Stimulated activated CD8-positive, alpha-beta memory T cell treated with anti-CD3 and anti-CD28 coated beads, Interleukin-4, amount 100 ng/mL, for 1 hour (primary cell): ENCODE measurements around the gene CDHR1.
"Not testable (repeated sequence)": the region's sequence is repeated elsewhere in the genome, so short reads cannot be mapped to it uniquely, and the experiment has no call there.

Source experiments
- DNase-seq, 2 donors: peaks; one replicate each; pipeline ENCODE4 v3.0.0-alpha.2; 2020; ENCODE audit warnings: low read depth in 2 of 2, low spot score in 1 of 2

The CDHR1 gene

DNA sequence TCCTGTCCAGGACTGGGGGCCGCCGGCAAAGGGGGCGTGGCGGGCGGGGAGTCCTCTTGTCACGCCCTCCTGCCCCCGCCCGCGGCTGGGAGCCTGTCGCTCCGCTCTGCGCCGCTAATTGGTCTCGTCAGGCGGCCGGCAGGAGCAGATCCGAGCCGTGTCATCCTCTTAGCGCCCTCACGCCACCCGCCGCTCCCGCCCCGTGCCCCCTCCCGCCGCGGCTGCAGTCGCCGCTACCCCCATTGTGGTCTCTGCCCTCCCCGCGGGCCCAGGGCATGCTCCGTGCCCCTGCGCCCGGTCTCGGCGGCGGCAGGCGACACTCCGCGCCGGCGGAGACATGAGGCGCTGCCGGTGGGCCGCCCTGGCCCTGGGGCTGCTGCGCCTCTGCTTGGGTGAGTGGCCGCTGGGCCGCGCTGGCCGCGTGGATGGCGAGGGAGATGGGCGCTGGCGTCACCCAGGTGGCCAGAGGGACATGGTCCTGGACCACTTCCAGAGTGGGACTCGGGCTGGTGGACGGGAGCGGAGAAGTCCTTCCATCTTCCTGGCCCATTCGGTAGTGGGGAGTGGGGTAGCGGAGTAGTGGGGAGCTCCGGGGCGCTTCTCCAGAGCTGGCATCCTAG lies at the start of gene CDHR1:
Gene CDHR1 (plus strand): TSS at position 114 of the 620 bp plus-strand sequence. CDS start 224 bp downstream, at position 338.
- DNase-seq, result peak; percentile 20 to 24

GRCh38 chr10:84147347-84147746 lies 47.0 kb upstream of the CDHR1 start:
- no peak for DNase-seq

GRCh38 chr10:84148006-84148597 lies 46.2 kb upstream of the CDHR1 start:
- not testable (repeated sequence) for DNase-seq

GRCh38 chr10:84149854-84150253 lies 44.5 kb upstream of the CDHR1 start:
- DNase-seq, result no peak

DNA sequence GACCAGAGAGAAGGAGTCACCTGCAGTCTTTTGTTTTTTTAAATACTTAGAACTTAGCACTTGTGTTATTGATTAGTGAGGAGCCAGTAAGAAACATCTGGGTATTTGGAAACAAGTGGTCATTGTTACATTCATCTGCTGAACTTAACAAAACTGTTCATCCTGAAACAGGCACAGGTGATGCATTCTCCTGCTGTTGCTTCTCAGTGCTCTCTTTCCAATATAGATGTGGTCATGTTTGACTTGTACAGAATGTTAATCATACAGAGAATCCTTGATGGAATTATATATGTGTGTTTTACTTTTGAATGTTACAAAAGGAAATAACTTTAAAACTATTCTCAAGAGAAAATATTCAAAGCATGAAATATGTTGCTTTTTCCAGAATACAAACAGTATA lies 41.6 kb upstream of the CDHR1 start:
- no peak for DNase-seq

DNA sequence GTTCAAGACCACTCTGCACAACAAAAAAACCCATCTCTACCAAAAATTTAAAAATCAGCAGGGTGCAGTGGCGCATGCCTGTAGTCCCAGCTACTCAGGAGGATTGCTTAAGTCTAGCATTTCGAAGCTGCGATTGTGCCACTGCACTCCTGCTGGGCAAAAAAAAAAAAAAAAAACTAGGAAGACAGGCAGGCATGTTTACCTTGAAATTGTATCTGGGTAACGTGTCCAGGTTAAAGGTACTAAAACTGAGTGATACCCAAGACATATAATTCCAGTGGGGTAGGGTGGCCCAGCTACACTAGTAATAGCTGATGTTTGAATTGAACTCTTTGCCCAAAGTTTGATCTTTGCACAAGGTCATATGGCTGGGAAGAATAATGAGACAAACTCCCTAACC lies 38.8 kb upstream of the CDHR1 start:
- DNase-seq, result no peak

GRCh38 chr10:84156009-84156408 lies 38.3 kb upstream of the CDHR1 start:
- no peak for DNase-seq

DNA sequence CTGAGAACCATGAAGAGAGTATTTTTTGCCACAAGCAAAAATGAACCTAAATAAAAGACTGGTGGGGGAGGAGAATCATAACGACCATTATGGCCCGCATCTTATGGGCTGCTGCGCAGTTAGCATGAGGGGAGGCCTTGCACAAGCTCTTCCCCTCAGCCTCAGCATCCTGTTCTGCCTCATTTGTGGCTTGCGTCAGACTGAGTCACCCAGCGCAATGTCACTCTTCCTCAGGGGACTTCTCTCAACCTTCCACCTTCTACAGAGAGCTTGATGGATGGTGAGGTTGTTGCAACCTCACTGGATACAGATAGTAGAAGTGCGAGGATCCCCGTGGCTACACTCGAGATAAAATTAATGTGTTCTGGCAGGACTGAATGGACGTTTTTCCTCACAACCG lies 37.6 kb upstream of the CDHR1 start:
- no peak for DNase-seq

GRCh38 chr10:84158061-84158460 lies 36.3 kb upstream of the CDHR1 start:
- no peak for DNase-seq

GRCh38 chr10:84158550-84158949 lies 35.8 kb upstream of the CDHR1 start:
- DNase-seq, result no peak

DNA sequence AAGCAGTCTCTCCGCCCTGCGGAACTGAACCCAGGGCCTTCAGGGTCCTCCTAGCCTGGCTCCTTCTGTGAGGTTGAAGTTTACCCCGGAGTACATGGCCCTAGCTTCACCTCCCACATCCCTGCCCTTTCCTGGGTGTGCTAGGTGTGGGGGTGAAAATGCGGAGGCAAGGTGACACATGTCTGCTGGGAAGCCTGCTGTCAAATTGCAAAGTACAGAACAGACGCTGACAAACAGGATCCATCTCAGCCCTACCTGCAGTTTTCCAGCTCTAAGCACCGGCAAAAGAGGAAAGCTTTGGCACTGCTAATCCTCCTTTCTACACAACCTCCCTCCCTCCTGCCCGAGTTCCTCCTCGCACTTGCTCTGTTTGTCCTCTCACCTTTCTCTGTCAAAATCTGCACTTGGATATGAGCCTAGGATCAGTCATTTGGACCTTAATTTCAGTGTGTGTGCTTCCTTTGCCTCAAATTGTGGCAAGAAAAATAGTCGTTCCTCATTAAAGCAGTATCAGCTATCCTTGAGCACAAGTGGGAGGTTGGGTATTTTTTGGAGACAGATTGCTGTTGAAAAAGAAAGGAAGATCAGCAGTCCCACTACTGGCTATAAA lies 35.2 kb upstream of the CDHR1 start:
- DNase-seq, result no peak

DNA sequence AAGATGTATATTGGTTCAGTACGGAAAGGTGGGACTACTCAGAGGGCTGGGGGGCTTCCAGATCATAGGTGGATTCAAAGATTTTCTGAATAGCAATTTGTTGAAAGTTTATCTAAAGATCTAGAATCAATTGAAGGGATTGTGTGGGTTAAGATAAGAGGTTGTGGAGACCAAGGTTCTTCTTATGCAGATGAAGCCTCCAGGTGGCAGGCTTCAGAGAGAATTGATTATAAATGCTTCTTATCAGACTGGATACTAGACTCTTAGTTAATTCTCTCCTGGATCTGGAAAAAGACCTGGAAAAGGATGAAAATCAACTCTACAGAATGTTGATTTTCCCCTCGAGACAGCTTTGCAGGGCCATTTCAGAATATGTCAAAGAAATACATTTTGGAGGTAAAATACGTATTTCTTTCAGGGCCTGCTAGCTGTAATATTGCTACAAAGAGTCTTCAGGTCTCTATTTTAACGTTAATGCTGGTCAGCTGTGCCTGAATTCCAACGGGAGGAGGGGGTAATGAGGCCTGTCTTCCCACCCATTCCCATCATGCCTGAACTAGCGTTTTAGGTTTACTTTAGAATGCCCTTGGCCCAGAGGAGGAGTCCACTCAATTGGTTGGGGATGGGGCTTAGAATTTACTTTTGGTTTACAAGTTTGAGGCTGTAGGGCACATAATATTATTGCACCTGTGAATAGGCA lies 33.5 kb upstream of the CDHR1 start:
- DNase-seq, result no peak

DNA sequence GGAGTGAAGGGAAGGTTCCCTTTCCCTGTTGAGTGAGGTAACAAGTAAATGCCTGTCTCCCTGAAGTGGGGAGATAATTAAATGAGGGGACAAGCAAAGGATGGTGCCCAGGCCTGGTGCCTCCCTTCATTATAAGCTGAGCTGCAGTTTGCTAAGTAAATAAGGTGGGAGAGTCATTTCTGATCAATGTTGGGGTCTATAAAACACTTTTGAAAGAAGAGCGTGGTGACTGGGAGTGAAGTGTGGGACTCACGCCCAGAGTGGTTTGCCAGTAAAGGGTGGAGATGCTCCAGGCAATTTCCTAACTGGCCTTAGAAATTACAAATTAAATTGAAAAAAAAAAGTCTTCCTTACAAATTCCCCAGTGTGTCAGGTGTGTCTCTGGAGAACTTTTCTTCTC lies 30.3 kb upstream of the CDHR1 start:
- DNase-seq, result no peak

GRCh38 chr10:84164442-84164841 lies 29.9 kb upstream of the CDHR1 start:
- DNase-seq, result no peak

GRCh38 chr10:84166620-84167288 lies 27.6 kb upstream of the CDHR1 start:
- DNase-seq, result no peak

DNA sequence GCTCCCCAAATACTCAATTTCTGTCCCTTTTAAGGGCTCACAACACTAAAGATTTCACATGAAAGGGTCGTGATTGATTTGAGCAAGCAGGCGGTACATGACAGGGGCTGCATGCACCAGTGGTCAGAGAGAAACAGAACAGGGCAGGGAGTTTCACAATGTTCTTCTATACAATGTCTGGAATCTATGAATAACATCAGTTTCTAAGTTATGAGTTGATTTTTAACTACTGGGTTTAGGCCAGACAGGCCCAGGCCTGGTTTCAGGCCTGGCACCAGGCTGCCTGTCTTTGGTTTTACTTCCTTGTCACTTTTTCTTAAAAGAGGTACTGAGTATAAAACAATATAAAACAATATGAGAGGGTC lies 27.1 kb upstream of the CDHR1 start:
- not testable (repeated sequence) for DNase-seq

- DNase-seq, result not testable (repeated sequence)
These were observed 26.0 kb upstream of the CDHR1 start for GRCh38 chr10:84168382-84168781.

DNA sequence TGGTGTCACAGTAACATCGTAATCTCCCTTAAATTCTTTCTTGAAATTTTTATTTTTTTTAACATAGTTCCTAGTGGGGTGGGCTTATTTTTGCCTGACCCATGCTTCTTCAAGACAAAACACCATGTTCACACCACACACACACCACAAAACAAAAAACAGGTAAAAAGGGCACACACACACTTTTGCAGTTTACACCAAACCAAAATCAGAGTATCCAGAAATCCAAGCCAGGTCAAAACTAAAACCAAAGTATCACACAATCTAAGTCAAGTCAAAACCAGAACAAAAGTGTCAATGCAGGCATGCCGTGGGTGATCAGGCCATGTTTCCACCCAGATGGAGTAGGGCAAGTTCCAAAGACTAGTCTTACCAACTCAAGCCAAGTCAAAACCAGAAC lies 23.1 kb upstream of the CDHR1 start:
- not testable (repeated sequence) for DNase-seq

- not testable (repeated sequence) for DNase-seq
These were observed 22.5 kb upstream of the CDHR1 start for GRCh38 chr10:84171700-84172466.

GRCh38 chr10:84172467-84173356 lies 21.6 kb upstream of the CDHR1 start:
- DNase-seq, result no peak
